SK-N-SH (cell line): Measurements from ENCODE around the gene FXYD2. TPM values are rescaled to one million over a fixed set of nuclear protein-coding genes. Genes with fewer than 3 reads are reported as not detected.

ENCODE experiments used
- CTCF ChIA-PET: fragments of 300-600, 350-600 bp; formaldehyde crosslinking; extraction: SDS; loops from one replicate; lab custom pipeline; 2021; lab: Yijun Ruan, JAX
- POLR2A ChIA-PET: fragments of 350-600 bp; sonication (Branson Sonifier 250); formaldehyde crosslinking; extraction: SDS; loops from one replicate; lab custom pipeline; 2020; ENCODE audit warnings: antibody characterized with exemption, inconsistent platforms; lab: Yijun Ruan, JAX
- DNase-seq: peaks from one replicate; pipeline ENCODE4 v3.0.0; 2012
- H2AFZ ChIP-seq: fragments of 200-600 bp; sonication (generic); 2 replicates; pipeline ENCODE4 v1.8.1; 2016; ENCODE audit warnings: antibody characterized with exemption, mild to moderate bottlenecking, low read depth
- H3F3A ChIP-seq: fragments of 200-600 bp; sonication (generic); replicated peaks from 2 replicates; pipeline ENCODE3; 2016; ENCODE audit warnings: antibody characterized with exemption, mild to moderate bottlenecking; ENCODE audit not compliant: insufficient read depth
- H3K27ac ChIP-seq, 2 experiments: fragments of 200-500 bp in 1 of 2; fragments of 200-600 bp in 1 of 2; sonication (Bioruptor generic) in 1 of 2; sonication (generic), shearing (Covaris generic) in 1 of 2; 2 replicates each; pipeline versions ENCODE4 v1.5.1 to v1.6.1; 2014 to 2016; ENCODE audit warnings: low read depth in 2 of 2, inconsistent platforms in 1 of 2, low read length in 1 of 2, mild to moderate bottlenecking in 1 of 2, mixed read lengths in 1 of 2
- H3K27me3 ChIP-seq: fragments of 200-600 bp; sonication (generic), shearing (Covaris generic); 2 replicates; pipeline ENCODE4 v1.6.1; 2016; ENCODE audit warnings: mixed run types; ENCODE audit not compliant: insufficient read depth
- H3K36me3 ChIP-seq, 2 experiments: fragments of 200-500 bp in 1 of 2; fragments of 200-600 bp in 1 of 2; sonication (Bioruptor generic) in 1 of 2; sonication (generic) in 1 of 2; replicated peaks in 1 of 2; 2 replicates each; pipeline versions ENCODE3 to v1.5.1; 2014 to 2016; ENCODE audit warnings: low read length in 1 of 2, mild to moderate bottlenecking in 1 of 2; ENCODE audit not compliant: insufficient read depth in 2 of 2, control insufficient read depth in 1 of 2
- H3K4me1 ChIP-seq, 2 experiments: fragments of 200-500 bp in 1 of 2; fragments of 200-600 bp in 1 of 2; sonication (Bioruptor generic) in 1 of 2; sonication (generic), shearing (Covaris generic) in 1 of 2; 2 replicates each; pipeline versions ENCODE4 v1.5.1 to v1.6.1; 2014 to 2016; ENCODE audit warnings: low read depth in 1 of 2, low read length in 1 of 2, mixed run types in 1 of 2; ENCODE audit not compliant: insufficient read depth in 2 of 2, control insufficient read depth in 1 of 2
- H3K4me2 ChIP-seq: fragments of 200-600 bp; sonication (generic), shearing (Covaris generic); 2 replicates; pipeline ENCODE4 v1.6.1; 2017; ENCODE audit warnings: mixed run types
- H3K4me3 ChIP-seq, 2 experiments: fragments of 200-500 bp in 1 of 2; fragments of 200-600 bp in 1 of 2; sonication (Bioruptor generic) in 1 of 2; sonication (generic), shearing (Covaris generic) in 1 of 2; 2 replicates each; pipeline versions ENCODE4 v1.5.1 to v1.8.1; 2014 to 2016; ENCODE audit warnings: low read depth in 2 of 2, inconsistent platforms in 1 of 2, low read length in 1 of 2, mild to moderate bottlenecking in 1 of 2, mixed read lengths in 1 of 2, moderate library complexity in 1 of 2
- H3K79me2 ChIP-seq: fragments of 200-600 bp; sonication (generic); 2 replicates; pipeline ENCODE4 v1.8.1; 2017; ENCODE audit warnings: mild to moderate bottlenecking; ENCODE audit not compliant: insufficient read depth
- H3K9ac ChIP-seq: fragments of 200-600 bp; sonication (generic); 2 replicates; pipeline ENCODE4 v1.6.1; 2017; ENCODE audit warnings: mixed run types
- H3K9me2 ChIP-seq: fragments of 200-600 bp; sonication (generic); 2 replicates; pipeline ENCODE4 v1.6.1; 2017; ENCODE audit warnings: mixed run types
- H3K9me3 ChIP-seq: fragments of 200-600 bp; sonication (generic); 2 replicates; pipeline ENCODE4 v1.6.1; 2017; ENCODE audit warnings: mixed run types, mild to moderate bottlenecking, moderate library complexity
- H4K20me1 ChIP-seq: fragments of 200-600 bp; sonication (generic); 2 replicates; pipeline ENCODE4 v1.6.1; 2017; ENCODE audit warnings: mild to moderate bottlenecking, mixed run types; ENCODE audit not compliant: insufficient read depth
- CTCF ChIP-seq: fragments of 200-600 bp; sonication (generic); IDR thresholded peaks from 2 replicates; pipeline ENCODE4 v1.6.1; 2017; ENCODE audit warnings: antibody characterized with exemption, mild to moderate bottlenecking, moderate library complexity
- EP300 ChIP-seq, 2 experiments: IDR thresholded peaks; 2 replicates each; pipeline versions ENCODE4 v1.4.0 to v1.6.1; 2012; ENCODE audit warnings: borderline replicate concordance in 1 of 2, low read depth in 1 of 2, low read length in 1 of 2
- FOSL2 ChIP-seq: IDR thresholded peaks from 2 replicates; pipeline ENCODE4 v1.4.0; 2012; ENCODE audit warnings: low read depth, mild to moderate bottlenecking, moderate library complexity, borderline replicate concordance
- FOXM1 ChIP-seq: IDR thresholded peaks from 2 replicates; pipeline ENCODE4 v1.4.0; 2012; ENCODE audit warnings: low read depth, mild to moderate bottlenecking
- IRF3 ChIP-seq: fragments of 150-350 bp; IDR thresholded peaks from 2 replicates; pipeline ENCODE4 v1.6.1; 2016; ENCODE audit warnings: mild to moderate bottlenecking, low read depth, low read length
- JUND ChIP-seq: IDR thresholded peaks from 2 replicates; pipeline ENCODE4 v1.4.0; 2012
- MAX ChIP-seq: IDR thresholded peaks from 2 replicates; pipeline ENCODE4 v1.4.0; 2012; ENCODE audit warnings: low read depth
- MEF2A ChIP-seq: IDR thresholded peaks from 2 replicates; pipeline ENCODE4 v1.4.0; 2012; ENCODE audit warnings: low read depth, borderline replicate concordance
- MXI1 ChIP-seq: IDR thresholded peaks from 2 replicates; pipeline ENCODE4 v1.6.1; 2012; ENCODE audit warnings: mild to moderate bottlenecking, low read depth, low read length, improper control_type of control experiment
- NFIC ChIP-seq: IDR thresholded peaks from 2 replicates; pipeline ENCODE4 v1.4.0; 2012; ENCODE audit warnings: borderline replicate concordance
- NRF1 ChIP-seq: IDR thresholded peaks from 2 replicates; pipeline ENCODE4 v1.6.1; 2012; ENCODE audit warnings: low read depth, mild to moderate bottlenecking, low read length
- RCOR1 ChIP-seq: fragments of 150-350 bp; IDR thresholded peaks from 2 replicates; pipeline ENCODE4 v1.6.1; 2017; ENCODE audit warnings: antibody characterized with exemption, low read length
- REST ChIP-seq: IDR thresholded peaks from 2 replicates; pipeline ENCODE4 v1.6.1; 2012; ENCODE audit warnings: mild to moderate bottlenecking, low read depth, low read length, moderate library complexity
- RFX5 ChIP-seq: IDR thresholded peaks from 2 replicates; pipeline ENCODE4 v1.6.1; 2012; ENCODE audit warnings: mild to moderate bottlenecking, improper control_type of control experiment, low read length
- RXRA ChIP-seq: IDR thresholded peaks from 2 replicates; pipeline ENCODE4 v1.4.0; 2012; ENCODE audit warnings: low read depth, mild to moderate bottlenecking, borderline replicate concordance
- SIN3A ChIP-seq: IDR thresholded peaks from 2 replicates; pipeline ENCODE4 v1.6.1; 2012; ENCODE audit warnings: low read depth, mild to moderate bottlenecking, low read length, moderate library complexity, borderline replicate concordance
- TAF1 ChIP-seq: IDR thresholded peaks from 2 replicates; pipeline ENCODE4 v1.6.1; 2012; ENCODE audit warnings: low read depth, mild to moderate bottlenecking, low read length, moderate library complexity, borderline replicate concordance
- TEAD4 ChIP-seq: IDR thresholded peaks from 2 replicates; pipeline ENCODE4 v1.4.0; 2012; ENCODE audit warnings: mild to moderate bottlenecking, borderline replicate concordance; ENCODE audit not compliant: insufficient read depth
- YY1 ChIP-seq: IDR thresholded peaks from 2 replicates; pipeline ENCODE4 v1.4.0; 2012; ENCODE audit warnings: low read depth, mild to moderate bottlenecking
- WGBS: methylation state at CpG from one replicate; pipeline ENCODE4 v1.1.6; 2017; ENCODE audit warnings: low lambda C conversion rate; 5-methylcytosine and 5-hydroxymethylcytosine counted together
- polyA plus RNA-seq, 3 experiments: library from polyadenylated mRNA; depleted of rRNA; stranded (reverse); fragments of >200 nt; gene quantifications; 2 replicates each; pipeline ENCODE4 v1.2.3, GENCODE V29; 2012
- TF ChIP-seq, protein P1 (sequence below): IDR thresholded peaks from 2 replicates; pipeline ENCODE4; 2012

The FXYD2 gene
- polyA plus RNA-seq, 1 of the 3 experiments (the other 2 are of a cell fraction), result not detected

DNA sequence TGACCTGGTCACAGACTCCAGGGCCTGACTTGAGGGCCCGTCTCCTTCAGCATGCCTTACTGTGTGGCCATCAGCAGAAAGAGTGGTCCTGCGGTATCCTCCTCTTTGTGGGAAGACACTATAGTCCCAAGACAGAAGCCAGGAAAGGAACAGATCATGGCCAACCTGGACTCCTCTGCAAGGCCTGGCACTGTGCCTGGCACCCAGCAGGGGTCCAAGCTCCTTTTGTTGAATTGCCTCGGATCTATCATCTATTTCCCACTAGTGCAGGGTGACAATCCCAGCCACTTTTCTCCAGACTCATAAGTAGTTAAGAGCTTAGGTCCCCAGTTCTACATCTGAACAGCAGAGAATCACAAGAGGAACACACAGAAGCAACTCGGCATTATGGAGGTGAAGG, 54.5 kb downstream of the FXYD2 start:
- Histone ChIP-seq H2AFZ (no peak overlapping the region), H3K27ac (no peak overlapping the region), H3K79me2 (no peaks in the 10 kb centered on the region), H3K9me3 (no peaks in the 10 kb centered on the region), H3K9me2 (no peaks in the 10 kb centered on the region), H3K4me1 (peaks cover 0 to 31% of the 10 kb centered on the region in 2 experiments; a peak in 2 of 4 replicates), H3K36me3 (no peaks in the 10 kb centered on the region), H3K9ac (no peak overlapping the region), H3K4me2 (no peak overlapping the region), H4K20me1 (no peaks in the 10 kb centered on the region), H3K27me3 (no peaks in the 10 kb centered on the region; the same call in 1 of the 2 replicates), H3K4me3 (no peak overlapping the region), H3F3A (no peaks in the 10 kb centered on the region)
- 51% methylated on average over 3 of the region's 4 CpGs for WGBS
- TF ChIP-seq IRF3 (no peak), REST (no peak), MEF2A (no peak), FOSL2 (no peak), TAF1 (no peak), FOXM1 (no peak), NFIC (no peak), RCOR1 (no peak), NRF1 (no peak), MAX (no peak), JUND (no peak), EP300 (IDR thresholded peaks at IDR 0.05; ENCODE audit: borderline replicate concordance in 1 of 2, low read depth in 1 of 2, low read length in 1 of 2) (no peak), RFX5 (no peak), SIN3A (no peak), RXRA (no peak), TEAD4 (no peak), MXI1 (no peak), YY1 (no peak), CTCF (no peak)
- TF ChIP-seq, protein P1, sequence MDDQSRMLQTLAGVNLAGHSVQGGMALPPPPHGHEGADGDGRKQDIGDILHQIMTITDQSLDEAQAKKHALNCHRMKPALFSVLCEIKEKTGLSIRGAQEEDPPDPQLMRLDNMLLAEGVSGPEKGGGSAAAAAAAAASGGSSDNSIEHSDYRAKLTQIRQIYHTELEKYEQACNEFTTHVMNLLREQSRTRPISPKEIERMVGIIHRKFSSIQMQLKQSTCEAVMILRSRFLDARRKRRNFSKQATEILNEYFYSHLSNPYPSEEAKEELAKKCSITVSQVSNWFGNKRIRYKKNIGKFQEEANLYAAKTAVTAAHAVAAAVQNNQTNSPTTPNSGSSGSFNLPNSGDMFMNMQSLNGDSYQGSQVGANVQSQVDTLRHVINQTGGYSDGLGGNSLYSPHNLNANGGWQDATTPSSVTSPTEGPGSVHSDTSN, result no peak
- CTCF ChIA-PET, result interaction anchor here (1.3 to 5.7 kb wide), 2 partner anchors 9 to 38 kb away, joined by 3 to 53 read pairs; no protein-coding TSS in a partner anchor
- POLR2A ChIA-PET, result no interaction called here
- DNase-seq, result no peak
